Measurements from ENCODE around the gene SLC6A13.

- TF ChIP-seq, protein P1, sequence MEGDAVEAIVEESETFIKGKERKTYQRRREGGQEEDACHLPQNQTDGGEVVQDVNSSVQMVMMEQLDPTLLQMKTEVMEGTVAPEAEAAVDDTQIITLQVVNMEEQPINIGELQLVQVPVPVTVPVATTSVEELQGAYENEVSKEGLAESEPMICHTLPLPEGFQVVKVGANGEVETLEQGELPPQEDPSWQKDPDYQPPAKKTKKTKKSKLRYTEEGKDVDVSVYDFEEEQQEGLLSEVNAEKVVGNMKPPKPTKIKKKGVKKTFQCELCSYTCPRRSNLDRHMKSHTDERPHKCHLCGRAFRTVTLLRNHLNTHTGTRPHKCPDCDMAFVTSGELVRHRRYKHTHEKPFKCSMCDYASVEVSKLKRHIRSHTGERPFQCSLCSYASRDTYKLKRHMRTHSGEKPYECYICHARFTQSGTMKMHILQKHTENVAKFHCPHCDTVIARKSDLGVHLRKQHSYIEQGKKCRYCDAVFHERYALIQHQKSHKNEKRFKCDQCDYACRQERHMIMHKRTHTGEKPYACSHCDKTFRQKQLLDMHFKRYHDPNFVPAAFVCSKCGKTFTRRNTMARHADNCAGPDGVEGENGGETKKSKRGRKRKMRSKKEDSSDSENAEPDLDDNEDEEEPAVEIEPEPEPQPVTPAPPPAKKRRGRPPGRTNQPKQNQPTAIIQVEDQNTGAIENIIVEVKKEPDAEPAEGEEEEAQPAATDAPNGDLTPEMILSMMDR (IDR thresholded peaks at IDR 0.05), result no peak
- TF ChIP-seq POLR2A (IDR thresholded peaks at IDR 0.05), result no peak
Measured at GRCh38 chr12:210277-211141, 52.1 kb downstream of the SLC6A13 start.
